Testis (tissue), 2 donors: ENCODE results near the gene TP53AIP1.

ENCODE experiments used
- POLR2A ChIP-seq: fragments of 450-650 bp; IDR thresholded peaks from one replicate; pipeline ENCODE4 v1.6.1; 2017; ENCODE audit warnings: antibody characterized with exemption, mild to moderate bottlenecking, moderate library complexity
- TF ChIP-seq, protein P1 (sequence below), 3 experiments: fragments of 450-650 bp in 2 of 3; fragments of 200-600 bp in 1 of 3; sonication (generic) in 1 of 3; IDR thresholded peaks; one replicate each; pipeline ENCODE4 v1.5.1; 2016 to 2019; ENCODE audit warnings: antibody characterized with exemption in 3 of 3, mild to moderate bottlenecking in 2 of 3, moderate library complexity in 1 of 3

DNA sequence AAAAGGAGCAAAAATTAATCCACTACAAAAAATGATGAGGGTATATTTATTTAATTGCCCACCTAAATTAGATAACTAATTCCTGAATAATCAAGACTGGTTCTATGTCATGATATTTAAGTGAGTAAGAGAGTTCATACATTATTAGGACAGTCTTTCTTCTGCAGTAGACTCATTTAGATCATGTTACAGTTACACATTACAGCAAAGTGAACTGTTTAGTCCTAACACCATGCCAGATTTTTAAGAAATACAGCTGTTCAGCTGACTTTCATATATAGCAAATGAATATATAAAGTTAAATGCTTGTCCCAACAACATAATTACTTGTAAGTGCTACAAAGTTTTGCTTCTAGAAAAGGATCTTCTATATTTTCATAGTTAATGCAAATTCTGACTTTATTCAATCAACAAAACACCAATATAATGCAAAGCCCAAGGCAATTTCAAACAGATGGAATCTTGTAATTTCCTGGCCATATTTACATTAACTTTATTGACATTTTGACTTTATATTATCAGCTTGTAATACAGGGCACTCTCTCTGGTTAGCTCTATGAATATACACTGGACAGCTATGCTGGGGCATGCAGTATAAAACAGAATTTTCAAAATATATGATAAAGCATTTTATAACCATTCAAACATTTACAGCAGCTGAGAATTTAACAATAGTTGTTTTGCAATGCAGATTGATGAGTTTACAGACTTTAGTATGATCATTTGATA, 45.7 kb upstream of the TP53AIP1 start:
- TF ChIP-seq POLR2A: no peak
- TF ChIP-seq, protein P1, sequence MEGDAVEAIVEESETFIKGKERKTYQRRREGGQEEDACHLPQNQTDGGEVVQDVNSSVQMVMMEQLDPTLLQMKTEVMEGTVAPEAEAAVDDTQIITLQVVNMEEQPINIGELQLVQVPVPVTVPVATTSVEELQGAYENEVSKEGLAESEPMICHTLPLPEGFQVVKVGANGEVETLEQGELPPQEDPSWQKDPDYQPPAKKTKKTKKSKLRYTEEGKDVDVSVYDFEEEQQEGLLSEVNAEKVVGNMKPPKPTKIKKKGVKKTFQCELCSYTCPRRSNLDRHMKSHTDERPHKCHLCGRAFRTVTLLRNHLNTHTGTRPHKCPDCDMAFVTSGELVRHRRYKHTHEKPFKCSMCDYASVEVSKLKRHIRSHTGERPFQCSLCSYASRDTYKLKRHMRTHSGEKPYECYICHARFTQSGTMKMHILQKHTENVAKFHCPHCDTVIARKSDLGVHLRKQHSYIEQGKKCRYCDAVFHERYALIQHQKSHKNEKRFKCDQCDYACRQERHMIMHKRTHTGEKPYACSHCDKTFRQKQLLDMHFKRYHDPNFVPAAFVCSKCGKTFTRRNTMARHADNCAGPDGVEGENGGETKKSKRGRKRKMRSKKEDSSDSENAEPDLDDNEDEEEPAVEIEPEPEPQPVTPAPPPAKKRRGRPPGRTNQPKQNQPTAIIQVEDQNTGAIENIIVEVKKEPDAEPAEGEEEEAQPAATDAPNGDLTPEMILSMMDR (IDR thresholded peaks at IDR 0.05): no peak
